IMR-90 (cell line): ENCODE results near the gene CLEC2A. TPM values are rescaled to one million over a fixed set of nuclear protein-coding genes. Genes with fewer than 3 reads are reported as not detected.

Source experiments
- ATAC-seq: fragments of 200-7000 bp; cut with Tn5 transposase; 2 replicates; pipeline ENCODE4 v1.9.1; 2020; ENCODE audit warnings: low read depth, mild to moderate bottlenecking, moderate library complexity
- BruUV-seq: library from RNA; stranded (reverse); fragments of 400-500 nt; replicated peaks from 2 replicates; lab custom pipeline; 2021; lab: Mats Ljungman, UMichigan
- CTCF ChIA-PET: fragments of 300-600 bp; formaldehyde crosslinking; extraction: SDS; loops from one replicate; lab custom pipeline; 2021; ENCODE audit warnings: antibody characterized with exemption; lab: Yijun Ruan, JAX
- POLR2A ChIA-PET: fragments of 300-600 bp; sonication (Branson Sonifier 250); formaldehyde crosslinking; loops from one replicate; lab custom pipeline; 2022; ENCODE audit warnings: antibody characterized with exemption; ENCODE audit not compliant: unreplicated experiment; lab: Charles Lee
- DNase-seq: peaks from one replicate; pipeline ENCODE4 v3.0.0; 2013
- H2AFZ ChIP-seq: replicated peaks from 2 replicates; pipeline ENCODE3; 2013; ENCODE audit warnings: low read length, mild to moderate bottlenecking; ENCODE audit not compliant: poor library complexity
- H2AK5ac ChIP-seq: 2 replicates; pipeline ENCODE4 v1.6.1; 2013; ENCODE audit warnings: low read depth, low read length, inconsistent platforms
- H2AK9ac ChIP-seq: replicated peaks from 2 replicates; pipeline ENCODE3; 2013; ENCODE audit warnings: mild to moderate bottlenecking, low read depth, low read length, moderate library complexity; ENCODE audit not compliant: poor library complexity
- H2BK120ac ChIP-seq: 2 replicates; pipeline ENCODE4 v1.6.1; 2013; ENCODE audit warnings: low read depth, low read length, inconsistent platforms
- H2BK15ac ChIP-seq: 3 replicates; pipeline ENCODE4 v1.6.1; 2013; ENCODE audit warnings: low read depth, low read length, inconsistent platforms
- H2BK20ac ChIP-seq: 2 replicates; pipeline ENCODE4 v1.6.1; 2013; ENCODE audit warnings: low read depth, mild to moderate bottlenecking, inconsistent platforms, low read length, moderate library complexity
- H2BK5ac ChIP-seq: 2 replicates; pipeline ENCODE4 v1.6.1; 2013; ENCODE audit warnings: mild to moderate bottlenecking, low read depth, low read length, inconsistent platforms; ENCODE audit not compliant: poor library complexity, severe bottlenecking
- H3K14ac ChIP-seq: replicated peaks from 2 replicates; pipeline ENCODE4 v1.6.1; 2013; ENCODE audit warnings: low read depth, low read length, inconsistent platforms
- H3K18ac ChIP-seq: 2 replicates; pipeline ENCODE4 v1.6.1; 2013; ENCODE audit warnings: low read depth, low read length, control low read depth
- H3K23ac ChIP-seq: 2 replicates; pipeline ENCODE4 v1.6.1; 2013; ENCODE audit warnings: low read depth, low read length, inconsistent platforms
- H3K27ac ChIP-seq: 2 replicates; pipeline ENCODE4 v1.5.1; 2013; ENCODE audit warnings: mild to moderate bottlenecking, control low read depth, low read length; ENCODE audit not compliant: insufficient read depth
- H3K27me3 ChIP-seq: 2 replicates; pipeline ENCODE4 v1.6.1; 2013; ENCODE audit warnings: low read length; ENCODE audit not compliant: control insufficient read depth, insufficient read depth
- H3K36me3 ChIP-seq: 2 replicates; pipeline ENCODE4 v1.6.1; 2013; ENCODE audit warnings: low read length, mixed read lengths; ENCODE audit not compliant: control insufficient read depth, insufficient read depth
- H3K4ac ChIP-seq: 2 replicates; pipeline ENCODE4 v1.6.1; 2013; ENCODE audit warnings: low read depth, low read length, inconsistent platforms
- H3K4me1 ChIP-seq: 2 replicates; pipeline ENCODE4 v1.6.1; 2013; ENCODE audit warnings: low read length, mixed read lengths; ENCODE audit not compliant: control insufficient read depth, insufficient read depth
- H3K4me2 ChIP-seq: 2 replicates; pipeline ENCODE4 v1.6.1; 2013; ENCODE audit warnings: low read depth, mild to moderate bottlenecking, control low read depth, low read length, moderate library complexity
- H3K4me3 ChIP-seq: 2 replicates; pipeline ENCODE4 v1.5.1; 2013; ENCODE audit warnings: low read depth, mild to moderate bottlenecking, control low read depth, low read length, moderate library complexity; ENCODE audit not compliant: insufficient read depth
- H3K56ac ChIP-seq: 2 replicates; pipeline ENCODE4 v1.6.1; 2013; ENCODE audit warnings: low read length, inconsistent platforms; ENCODE audit not compliant: insufficient read depth; ENCODE audit errors: extremely low read depth
- H3K79me1 ChIP-seq, 2 experiments: 2 replicates each; pipeline ENCODE4 v1.6.1; 2013; ENCODE audit warnings: low read length in 2 of 2, inconsistent platforms in 1 of 2, low read depth in 1 of 2
- H3K9ac ChIP-seq: 2 replicates; pipeline ENCODE4 v1.6.1; 2013; ENCODE audit warnings: low read depth, low read length, control low read depth
- H3K9me1 ChIP-seq: 2 replicates; pipeline ENCODE4 v1.6.1; 2013; ENCODE audit warnings: low read length, inconsistent platforms; ENCODE audit not compliant: insufficient read depth
- H3K9me3 ChIP-seq: 2 replicates; pipeline ENCODE4 v1.6.1; 2013; ENCODE audit warnings: low read length; ENCODE audit not compliant: control insufficient read depth, insufficient read depth
- H4K20me1 ChIP-seq: 2 replicates; pipeline ENCODE4 v1.6.1; 2013; ENCODE audit warnings: low read length, inconsistent platforms; ENCODE audit not compliant: insufficient read depth
- H4K5ac ChIP-seq: 2 replicates; pipeline ENCODE4 v1.6.1; 2013; ENCODE audit warnings: mild to moderate bottlenecking, low read depth, low read length, control low read depth
- H4K8ac ChIP-seq, 2 experiments: 2 replicates each; pipeline ENCODE4 v1.6.1; 2013; ENCODE audit warnings: low read depth in 2 of 2, low read length in 2 of 2, control low read depth in 1 of 2, inconsistent platforms in 1 of 2
- H4K91ac ChIP-seq: 2 replicates; pipeline ENCODE4 v1.6.1; 2013; ENCODE audit warnings: low read depth, low read length, inconsistent platforms; ENCODE audit not compliant: insufficient read depth
- CEBPB ChIP-seq: IDR thresholded peaks from 2 replicates; pipeline ENCODE4 v1.6.1; 2012; ENCODE audit warnings: low read depth, low read length, improper control_type of control experiment
- NFE2L2 ChIP-seq: fragments of 150-350 bp; IDR thresholded peaks from 2 replicates; pipeline ENCODE4 v1.6.1; 2016; ENCODE audit warnings: low read depth, mild to moderate bottlenecking, low read length
- RAD21 ChIP-seq: IDR thresholded peaks from 2 replicates; pipeline ENCODE4 v1.6.1; 2012; ENCODE audit warnings: low read length, improper control_type of control experiment
- RFX5 ChIP-seq: IDR thresholded peaks from 2 replicates; pipeline ENCODE4 v1.8.0; 2012; ENCODE audit warnings: low read depth, mild to moderate bottlenecking, low read length, moderate library complexity
- SMC3 ChIP-seq: fragments of 150-350 bp; IDR thresholded peaks from 2 replicates; pipeline ENCODE4 v1.6.1; 2016; ENCODE audit warnings: low read depth, mild to moderate bottlenecking, antibody characterized with exemption, low read length, moderate library complexity
- WGBS, 2 experiments: methylation state at CpG; one replicate each; pipeline versions ENCODE4 v1.1.5 to v1.1.7; 2013; ENCODE audit warnings: missing lambda C conversion rate in 2 of 2; ENCODE audit not compliant: insufficient read length in 1 of 2; ENCODE audit errors: extremely low coverage in 2 of 2; 5-methylcytosine and 5-hydroxymethylcytosine counted together
- dilution Hi-C: fragments of 300-500 bp; cut with HindIII; formaldehyde crosslinking; loops from one replicate; pipeline ENCODE4 v1.14.3; 2018; ENCODE audit warnings: low sequenced_read_pairs; ENCODE audit not compliant: unreplicated experiment
- in situ Hi-C: fragments of 300-500 bp; cut with MboI; formaldehyde crosslinking; loops from 3 replicates; pipeline ENCODE4 v1.14.3; 2019; ENCODE audit warnings: low sequenced_read_pairs, inconsistent platforms, mixed read lengths
- intact Hi-C: fragments of 100-400 bp; cut with micrococcal nuclease; formaldehyde crosslinking; loops from 2 replicates; pipeline ENCODE4 v1.10.0; 2022
- polyA plus RNA-seq, 3 experiments: library from polyadenylated mRNA; depleted of rRNA; stranded (reverse); fragments of >200 nt; gene quantifications; 2 replicates each; pipeline ENCODE4 v1.2.3, GENCODE V29; 2012; ENCODE audit warnings: low replicate concordance in 1 of 3
- total RNA-seq: library from RNA; depleted of rRNA; stranded (reverse); fragments of >200 nt; gene quantifications from 2 replicates; pipeline ENCODE4 v1.2.3, GENCODE V29; 2012
- TF ChIP-seq, protein P1 (sequence below): fragments of 150-350 bp; IDR thresholded peaks from 2 replicates; pipeline ENCODE4 v1.6.1; 2016; ENCODE audit warnings: low read depth, mild to moderate bottlenecking, low read length, moderate library complexity, borderline replicate concordance

Gene CLEC2A
- total and polyA plus RNA-seq, 2 of the 4 experiments (the other 2 are of a cell fraction): not detected

DNA sequence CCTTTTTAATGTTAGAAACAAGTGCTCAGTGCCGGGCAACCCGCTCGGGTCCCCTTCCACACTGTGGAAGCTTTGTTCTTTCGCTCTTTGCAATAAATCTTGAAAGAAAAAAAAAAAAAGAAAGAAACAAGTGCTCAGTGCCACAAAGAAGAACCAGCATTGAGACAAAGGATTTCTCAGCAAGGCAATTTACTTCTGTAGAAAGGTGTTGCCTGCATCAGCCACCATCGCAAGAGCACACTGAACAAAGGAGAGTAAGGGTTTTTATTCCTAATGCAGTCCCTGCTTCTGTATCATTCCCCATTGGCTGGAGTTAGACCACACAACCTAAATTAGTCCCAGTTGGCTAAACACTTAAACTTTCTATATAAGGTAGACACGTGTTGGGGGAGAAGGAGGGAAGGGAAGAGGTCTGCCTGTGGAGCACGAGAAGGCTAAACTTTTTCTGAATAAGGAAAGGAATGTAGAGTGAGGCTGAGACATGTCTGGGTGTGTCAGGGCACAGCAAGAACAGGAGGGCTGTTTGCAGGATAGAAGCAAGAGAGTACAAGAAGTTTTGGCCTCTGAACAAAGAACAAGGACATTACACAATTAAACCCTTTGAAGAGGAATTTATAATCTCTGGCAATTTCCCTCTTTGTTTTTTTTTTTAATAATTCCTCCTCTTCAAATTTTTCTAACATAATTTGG is 29.5 kb downstream of the CLEC2A start:
- 90% methylated on average over 2 of the region's 7 CpGs; no CpG with 5 or more reads in 1 of the 2 experiments for WGBS, 2 experiments
- no peak overlapping the region for H3K23ac ChIP-seq
- no peak overlapping the region for H3K27ac ChIP-seq
- CTCF ChIA-PET: no interaction called here
- H3K4me3 ChIP-seq: no peak overlapping the region
- H4K5ac ChIP-seq: no peak overlapping the region
- H4K8ac ChIP-seq: no peak overlapping the region
- BruUV-seq: no TSS peak
- no peaks in the 10 kb centered on the region for H4K20me1 ChIP-seq
- H2BK15ac ChIP-seq: no peak overlapping the region
- no peak overlapping the region for H3K4ac ChIP-seq
- POLR2A ChIA-PET: no interaction called here
- no peaks in the 10 kb centered on the region for H3K9me1 ChIP-seq
- H3K56ac ChIP-seq: no peak overlapping the region
- H3K14ac ChIP-seq: no peak overlapping the region
- H3K27me3 ChIP-seq: no peaks in the 10 kb centered on the region; the same call in 1 of the 2 replicates
- TF ChIP-seq RAD21: no peak
- no peak for TF ChIP-seq CEBPB
- no peak for TF ChIP-seq SMC3
- TF ChIP-seq NFE2L2: no peak
- TF ChIP-seq, protein P1, sequence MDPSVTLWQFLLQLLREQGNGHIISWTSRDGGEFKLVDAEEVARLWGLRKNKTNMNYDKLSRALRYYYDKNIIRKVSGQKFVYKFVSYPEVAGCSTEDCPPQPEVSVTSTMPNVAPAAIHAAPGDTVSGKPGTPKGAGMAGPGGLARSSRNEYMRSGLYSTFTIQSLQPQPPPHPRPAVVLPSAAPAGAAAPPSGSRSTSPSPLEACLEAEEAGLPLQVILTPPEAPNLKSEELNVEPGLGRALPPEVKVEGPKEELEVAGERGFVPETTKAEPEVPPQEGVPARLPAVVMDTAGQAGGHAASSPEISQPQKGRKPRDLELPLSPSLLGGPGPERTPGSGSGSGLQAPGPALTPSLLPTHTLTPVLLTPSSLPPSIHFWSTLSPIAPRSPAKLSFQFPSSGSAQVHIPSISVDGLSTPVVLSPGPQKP: no peak
- no peak for TF ChIP-seq RFX5
- H2AK9ac ChIP-seq: no peak overlapping the region
- ATAC-seq: no peak
- no peak overlapping the region for H3K18ac ChIP-seq
- H2BK20ac ChIP-seq: no peak overlapping the region
- no peaks in the 10 kb centered on the region for H3K36me3 ChIP-seq
- no peaks in the 10 kb centered on the region for H3K79me1 ChIP-seq
- dilution Hi-C loops: no loop called here
- no peak overlapping the region for H4K91ac ChIP-seq
- H2AFZ ChIP-seq: no peak overlapping the region
- H2BK5ac ChIP-seq: no peak overlapping the region
- H2BK120ac ChIP-seq: no peak overlapping the region
- H3K4me2 ChIP-seq: no peak overlapping the region
- no peak overlapping the region for H3K9ac ChIP-seq
- no peak overlapping the region for H2AK5ac ChIP-seq
- in situ Hi-C loops: no loop called here
- DNase-seq: no peak
- intact Hi-C loops: no loop called here
- H3K9me3 ChIP-seq: peaks cover 6% of the 10 kb centered on the region; the same call in 1 of the 2 replicates
- H3K4me1 ChIP-seq: no peaks in the 10 kb centered on the region
